Prostate gland (tissue), 2 donors: ENCODE results near the gene AP1M1.

Source experiments
- CTCF ChIP-seq, 4 experiments: fragments of 200-600 bp in 2 of 4; fragments of 450-650 bp in 2 of 4; sonication (generic) in 2 of 4; IDR thresholded peaks; 1 replicate in 3 of 4; 2 replicates in 1 of 4; pipeline ENCODE4 v1.5.1; 2016 to 2019; ENCODE audit warnings: antibody characterized with exemption in 4 of 4, mild to moderate bottlenecking in 2 of 4, moderate library complexity in 2 of 4
- POLR2A ChIP-seq: fragments of 450-650 bp; IDR thresholded peaks from one replicate; pipeline ENCODE4 v1.6.1; 2016; ENCODE audit warnings: antibody characterized with exemption, mild to moderate bottlenecking

GRCh38 chr19:16229322-16229641 lies 31.6 kb downstream of the AP1M1 start:
- no peak for TF ChIP-seq CTCF (IDR thresholded peaks at IDR 0.05)
- TF ChIP-seq POLR2A, result no peak
